ENCODE measurements around the gene ERC2. TPM values are rescaled to one million over a fixed set of nuclear protein-coding genes. Genes with fewer than 3 reads are reported as not detected.

The ERC2 gene
- total RNA-seq, 1 donor = 0.43 TPM

DNA sequence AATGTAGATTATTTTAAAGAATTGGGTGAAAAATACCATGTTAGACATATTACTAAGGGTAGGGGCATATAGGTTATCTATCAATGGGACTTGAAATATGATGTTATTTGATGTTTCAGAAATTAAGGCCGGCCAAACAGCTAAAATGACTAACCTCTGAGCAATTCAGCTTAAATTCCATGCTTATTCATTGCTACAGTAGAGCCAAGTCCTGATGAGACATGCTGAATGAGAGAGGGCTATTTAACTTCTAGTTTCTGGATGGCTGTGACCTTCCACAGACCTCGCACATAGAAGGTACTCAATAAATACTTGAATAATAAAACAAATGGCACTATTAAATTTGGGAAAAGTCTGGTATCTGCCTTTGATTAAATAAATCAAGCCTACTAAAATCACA is 805.6 kb downstream of the ERC2 start:
- TF ChIP-seq, protein P1, sequence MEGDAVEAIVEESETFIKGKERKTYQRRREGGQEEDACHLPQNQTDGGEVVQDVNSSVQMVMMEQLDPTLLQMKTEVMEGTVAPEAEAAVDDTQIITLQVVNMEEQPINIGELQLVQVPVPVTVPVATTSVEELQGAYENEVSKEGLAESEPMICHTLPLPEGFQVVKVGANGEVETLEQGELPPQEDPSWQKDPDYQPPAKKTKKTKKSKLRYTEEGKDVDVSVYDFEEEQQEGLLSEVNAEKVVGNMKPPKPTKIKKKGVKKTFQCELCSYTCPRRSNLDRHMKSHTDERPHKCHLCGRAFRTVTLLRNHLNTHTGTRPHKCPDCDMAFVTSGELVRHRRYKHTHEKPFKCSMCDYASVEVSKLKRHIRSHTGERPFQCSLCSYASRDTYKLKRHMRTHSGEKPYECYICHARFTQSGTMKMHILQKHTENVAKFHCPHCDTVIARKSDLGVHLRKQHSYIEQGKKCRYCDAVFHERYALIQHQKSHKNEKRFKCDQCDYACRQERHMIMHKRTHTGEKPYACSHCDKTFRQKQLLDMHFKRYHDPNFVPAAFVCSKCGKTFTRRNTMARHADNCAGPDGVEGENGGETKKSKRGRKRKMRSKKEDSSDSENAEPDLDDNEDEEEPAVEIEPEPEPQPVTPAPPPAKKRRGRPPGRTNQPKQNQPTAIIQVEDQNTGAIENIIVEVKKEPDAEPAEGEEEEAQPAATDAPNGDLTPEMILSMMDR (IDR thresholded peaks at IDR 0.05; ENCODE audit: insufficient read depth, low read depth, low read length) = no peak
- DNase-seq (ENCODE audit: low read depth) = no peak
- no peak overlapping the region for H3K4me3 ChIP-seq (ENCODE audit: low read depth, low read length)

DNA sequence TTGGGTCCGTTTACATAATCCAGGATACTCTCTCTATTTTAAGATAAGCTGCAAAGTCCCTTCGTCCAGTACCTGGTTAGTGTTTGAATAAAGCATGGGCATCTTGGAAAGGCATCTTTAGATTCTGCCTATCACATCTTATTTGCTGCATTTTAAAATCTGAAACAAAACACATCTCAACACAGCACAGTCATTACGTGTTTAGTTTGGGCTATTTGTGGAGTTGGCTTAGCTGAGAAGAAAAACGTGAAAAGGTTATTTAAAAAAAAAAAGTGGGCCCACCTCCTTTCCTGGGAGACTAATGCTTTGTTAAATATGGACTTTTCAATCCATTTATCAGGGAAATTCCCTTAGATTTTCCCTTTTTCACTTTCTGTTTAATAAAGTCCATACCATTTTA is 806.7 kb downstream of the ERC2 start:
- TF ChIP-seq, protein P1 (IDR thresholded peaks at IDR 0.05; ENCODE audit: insufficient read depth, low read depth, low read length) = no peak
- H3K4me3 ChIP-seq (ENCODE audit: low read depth, low read length) = no peak overlapping the region
- no peak for DNase-seq (ENCODE audit: low read depth)

DNA sequence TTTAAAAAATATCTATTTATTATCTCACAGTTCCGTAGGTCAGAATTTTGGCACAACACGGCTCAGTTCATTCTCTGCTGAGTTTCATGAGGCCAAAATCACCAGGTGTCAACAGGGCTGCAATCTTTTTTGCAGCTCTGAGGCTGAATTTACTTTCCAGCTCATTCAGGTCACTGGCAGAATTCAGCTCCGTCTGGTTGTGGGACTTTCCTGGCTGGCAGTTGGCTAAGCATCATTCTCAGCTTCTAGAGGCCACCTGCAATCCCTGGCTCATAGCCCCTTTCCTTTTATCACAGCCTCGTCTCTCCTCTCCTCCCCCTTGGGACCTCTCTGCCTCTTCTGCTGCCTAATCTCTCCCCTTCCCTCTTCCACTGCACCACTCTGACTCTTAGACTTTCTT is 807.1 kb downstream of the ERC2 start:
- TF ChIP-seq, protein P1 (IDR thresholded peaks at IDR 0.05; ENCODE audit: insufficient read depth, low read depth, low read length) = no peak

DNA sequence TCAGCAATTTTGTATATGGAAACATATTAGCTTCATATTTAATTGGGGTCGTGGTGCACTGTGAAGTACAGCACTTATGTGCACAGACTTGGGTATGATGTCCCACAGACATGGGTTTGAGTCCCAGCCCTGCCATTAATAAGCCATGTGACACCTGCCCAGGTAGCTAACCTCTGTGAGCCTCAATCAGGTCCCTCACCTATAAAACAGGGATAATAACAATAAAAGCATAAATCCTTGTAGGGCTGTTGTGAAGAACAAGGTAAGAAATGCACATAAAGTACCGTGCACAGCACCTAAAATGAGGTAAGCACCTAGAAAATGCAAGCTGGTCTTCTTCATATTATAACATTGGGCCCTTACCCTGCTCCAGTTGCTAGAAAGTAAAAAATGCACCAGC is 807.6 kb downstream of the ERC2 start:
- TF ChIP-seq, protein P1 (IDR thresholded peaks at IDR 0.05; ENCODE audit: insufficient read depth, low read depth, low read length) = no peak
- H3K4me3 ChIP-seq (ENCODE audit: low read depth, low read length) = no peak overlapping the region
- no peak for DNase-seq (ENCODE audit: low read depth)

More for the DNA sequence above, 807.1 kb downstream of the ERC2 start:
- DNase-seq (ENCODE audit: low read depth) = no peak
- H3K4me3 ChIP-seq (ENCODE audit: low read depth, low read length) = no peak overlapping the region

DNA sequence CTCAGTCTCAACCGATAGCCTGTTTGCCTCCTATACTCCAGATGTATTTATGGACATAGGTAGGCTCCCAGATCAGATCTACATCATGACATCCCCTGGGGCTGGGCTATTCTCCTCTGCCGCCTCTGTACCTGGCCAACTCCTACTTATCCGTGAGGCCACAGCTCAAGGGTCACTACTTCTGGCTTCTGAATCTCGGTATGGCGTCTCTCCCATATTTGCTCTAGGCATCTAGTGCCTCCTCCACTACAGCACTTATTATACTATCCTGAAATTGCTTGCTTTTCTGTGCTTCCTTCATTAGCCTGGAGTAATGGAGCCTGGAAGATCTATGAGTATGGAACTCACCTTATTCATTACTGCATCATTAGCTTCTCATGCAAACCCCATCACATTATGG is 808.6 kb downstream of the ERC2 start:
- DNase-seq (ENCODE audit: low read depth) = no peak
- TF ChIP-seq, protein P1 (IDR thresholded peaks at IDR 0.05; ENCODE audit: insufficient read depth, low read depth, low read length) = no peak
- no peak overlapping the region for H3K4me3 ChIP-seq (ENCODE audit: low read depth, low read length)

DNA sequence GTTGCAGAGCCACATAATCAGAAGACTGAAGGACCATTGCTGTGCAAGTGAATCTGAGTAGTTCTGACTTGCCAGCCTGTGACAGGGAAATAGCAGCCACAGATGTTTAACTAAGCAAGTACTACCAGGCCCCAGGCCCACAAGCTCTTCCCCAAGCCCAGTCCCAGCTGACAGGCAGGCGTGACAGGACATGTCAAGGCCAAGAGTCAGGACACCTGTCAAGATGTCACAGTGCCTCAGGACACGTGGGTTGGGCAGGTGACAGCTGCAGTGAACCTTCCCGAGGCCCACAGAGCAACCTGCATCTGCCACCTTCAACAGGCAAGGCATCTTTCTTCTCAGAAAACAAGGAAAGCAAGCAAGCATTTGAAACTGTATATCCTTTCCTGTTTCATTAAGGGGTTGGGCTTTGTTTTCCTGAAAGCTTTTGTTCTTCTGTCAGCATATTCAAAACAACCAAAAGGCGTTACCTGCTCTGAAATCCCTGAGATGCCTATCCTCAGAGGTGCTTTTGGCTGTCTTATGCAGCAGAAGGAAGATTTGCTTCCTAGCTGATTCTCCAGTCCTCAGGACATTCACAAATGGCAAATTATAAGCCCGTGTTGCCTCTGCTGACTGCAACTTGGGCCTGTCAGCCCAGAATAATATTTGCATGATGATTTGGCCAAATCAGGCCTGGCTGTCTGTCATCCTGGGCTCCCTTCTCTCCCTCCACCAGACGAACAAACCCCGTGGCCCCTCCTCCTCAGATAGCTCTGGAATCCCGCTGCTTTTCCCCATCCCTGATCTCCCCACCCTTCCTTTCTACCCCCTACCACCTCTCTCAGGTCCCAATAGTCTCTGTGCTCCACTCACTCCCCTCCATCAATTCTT is 809.3 kb downstream of the ERC2 start:
- H3K4me3 ChIP-seq (ENCODE audit: low read depth, low read length) = no peak overlapping the region
- no peak for DNase-seq (ENCODE audit: low read depth)
- TF ChIP-seq, protein P1 (IDR thresholded peaks at IDR 0.05; ENCODE audit: insufficient read depth, low read depth, low read length) = no peak

Data from fibroblast of villous mesenchyme (primary cell).